Lung (tissue), 12 donors: ENCODE results near the gene OR10H2. TPM values are rescaled to one million over a fixed set of nuclear protein-coding genes. Genes with fewer than 3 reads are reported as not detected.

Source experiments
- ATAC-seq: fragments of 200-7000 bp; cut with Tn5 transposase; one replicate; pipeline ENCODE4 v1.9.1; 2020; ENCODE audit warnings: moderate number of reproducible peaks; ENCODE audit not compliant: insufficient read depth, low FRiP score
- DNase-seq, 3 donors: peaks; one replicate each; pipeline ENCODE4 v3.0.0-alpha.2; 2013 to 2017
- H3K27ac ChIP-seq, 2 donors: one replicate each; pipeline ENCODE4 v1.5.1; 2013; ENCODE audit warnings: mild to moderate bottlenecking in 2 of 2, moderate library complexity in 2 of 2, control low read depth in 1 of 2, inconsistent platforms in 1 of 2, low read depth in 1 of 2, low read length in 1 of 2
- H3K27me3 ChIP-seq, 3 donors: one replicate each; pipeline ENCODE4 v1.5.1; 2013; ENCODE audit warnings: low read length in 2 of 3; ENCODE audit not compliant: control insufficient read depth in 3 of 3, insufficient read depth in 3 of 3
- H3K36me3 ChIP-seq, 4 donors: one replicate each; pipeline ENCODE4 v1.5.1; 2013; ENCODE audit warnings: low read length in 4 of 4, mild to moderate bottlenecking in 1 of 4, moderate library complexity in 1 of 4; ENCODE audit not compliant: control insufficient read depth in 4 of 4, insufficient read depth in 4 of 4
- H3K4me1 ChIP-seq, 5 donors: one replicate each; pipeline ENCODE4 v1.5.1; 2013; ENCODE audit warnings: low read length in 5 of 5, mild to moderate bottlenecking in 2 of 5, moderate library complexity in 1 of 5; ENCODE audit not compliant: control insufficient read depth in 5 of 5, insufficient read depth in 5 of 5
- H3K4me3 ChIP-seq: one replicate; pipeline ENCODE4 v1.5.1; 2013; ENCODE audit warnings: mild to moderate bottlenecking, control low read depth, moderate library complexity
- H3K9ac ChIP-seq, 2 donors: one replicate each; pipeline ENCODE4 v1.5.1; 2013; ENCODE audit warnings: low read length in 2 of 2, control low read depth in 1 of 2; ENCODE audit not compliant: insufficient read depth in 1 of 2
- H3K9me3 ChIP-seq, 4 donors: one replicate each; pipeline ENCODE4 v1.5.1; 2013; ENCODE audit warnings: low read length in 3 of 4, mild to moderate bottlenecking in 1 of 4, moderate library complexity in 1 of 4; ENCODE audit not compliant: control insufficient read depth in 4 of 4, insufficient read depth in 3 of 4
- CTCF ChIP-seq: IDR thresholded peaks from 2 replicates; pipeline ENCODE4 v1.5.1; 2012; ENCODE audit warnings: mild to moderate bottlenecking; ENCODE audit errors: control extremely low read depth, extremely low read depth
- WGBS, 2 donors: extraction: QIAGEN DNeasy Blood & Tissue Kit; methylation state at CpG; one replicate each; pipeline ENCODE4 v1.1.7; 2013; 5-methylcytosine and 5-hydroxymethylcytosine counted together
- polyA plus RNA-seq, 2 donors: library from polyadenylated mRNA; stranded (reverse); fragments of 200-250 nt; gene quantifications; one replicate each; pipeline ENCODE4 v1.2.1, GENCODE V29; 2013
- total RNA-seq, 2 donors: library from RNA; depleted of rRNA in 1 of 2; stranded (reverse); fragments of >200 nt in 1 of 2; gene quantifications; one replicate each; pipeline ENCODE4 v1.2.1, GENCODE V29; 2014 to 2021
- donor health status: control.
- donor health status: control.
- donor health status: Bipolar disorder and iron deficiency.
- donor health status: healthy.
- donor health status: DM: yes; HTN: yes; CAD: no.

Gene OR10H2
- total and polyA plus RNA-seq, 4 donors, result not detected

- TF ChIP-seq CTCF, result no peak
- H3K4me3 ChIP-seq, result no peak overlapping the region
- ATAC-seq, result no peak
- no peaks in the 10 kb centered on the region for H3K36me3 ChIP-seq
- H3K27ac ChIP-seq, result no peak overlapping the region
- H3K27me3 ChIP-seq, result no peaks in the 10 kb centered on the region
- peaks cover 0 to 6% (median 0%) of the 10 kb centered on the region in 4 donors for H3K9me3 ChIP-seq
- 89 to 94% methylated on average over 1 of the region's 1 CpG for WGBS, 2 donors
- no peaks in the 10 kb centered on the region for H3K4me1 ChIP-seq
- DNase-seq, result no peak
- H3K9ac ChIP-seq, result no peak overlapping the region
Measured at GRCh38 chr19:15715642-15716041, 12.2 kb upstream of the OR10H2 start.

GRCh38 chr19:15717809-15718208, 10.0 kb upstream of the OR10H2 start:
- peaks cover 0 to under 1% (median 0%) of the 10 kb centered on the region in 5 donors for H3K4me1 ChIP-seq
- peaks cover 0 to 3% (median 0%) of the 10 kb centered on the region in 3 donors for H3K27me3 ChIP-seq
- H3K9ac ChIP-seq, result no peak overlapping the region
- 19 to 25% methylated on average over 6 of the region's 6 CpGs for WGBS, 2 donors
- ATAC-seq (no peak), DNase-seq (no peak)
- H3K9me3 ChIP-seq, result peaks cover 0 to 6% (median 0%) of the 10 kb centered on the region in 4 donors
- H3K27ac ChIP-seq, result no peak overlapping the region
- no peak for TF ChIP-seq CTCF
- no peak overlapping the region for H3K4me3 ChIP-seq
- no peaks in the 10 kb centered on the region for H3K36me3 ChIP-seq

- TF ChIP-seq CTCF, result no peak
- Histone ChIP-seq H3K9me3 (peaks cover 0 to 9% (median 0%) of the 10 kb centered on the region in 4 donors), H3K9ac (no peak overlapping the region), H3K4me3 (no peak overlapping the region), H3K36me3 (no peaks in the 10 kb centered on the region), H3K27me3 (peaks cover 0 to 15% (median 0%) of the 10 kb centered on the region in 3 donors), H3K27ac (no peak overlapping the region), H3K4me1 (peaks cover 0 to 3% (median 0%) of the 10 kb centered on the region in 5 donors)
- DNase-seq (no peak), ATAC-seq (no peak)
- 65 to 76% methylated on average over 1 of the region's 1 CpG for WGBS, 2 donors
Measured at GRCh38 chr19:15721268-15721667, 6.6 kb upstream of the OR10H2 start.

- TF ChIP-seq CTCF, result no peak
- no peak for DNase-seq
- H3K4me1 ChIP-seq, result peaks cover 0 to 3% (median 0%) of the 10 kb centered on the region in 5 donors
- WGBS, 2 donors, result 24 to 26% methylated on average over 25 of the region's 25 CpGs
- no peak overlapping the region for H3K9ac ChIP-seq
- no peak overlapping the region for H3K27ac ChIP-seq
- H3K36me3 ChIP-seq, result no peaks in the 10 kb centered on the region
- peaks cover 0 to 16% (median 0%) of the 10 kb centered on the region in 3 donors for H3K27me3 ChIP-seq
- no peak overlapping the region for H3K4me3 ChIP-seq
- ATAC-seq, result no peak
- H3K9me3 ChIP-seq, result peaks cover 0 to 6% (median 0%) of the 10 kb centered on the region in 4 donors
Measured at GRCh38 chr19:15722956-15723355, 4.9 kb upstream of the OR10H2 start.
